PC-9 (cell line): ENCODE data around the gene CCDC85B.

Experiments
- CTCF ChIP-seq: fragments of 200-600 bp; sonication (generic); conservative IDR thresholded peaks from 2 replicates; pipeline ENCODE4 v1.6.1; 2017; ENCODE audit warnings: mixed run types, antibody characterized with exemption, mild to moderate bottlenecking, moderate library complexity
- EZH2 ChIP-seq: fragments of 200-600 bp; sonication (generic); IDR thresholded peaks from 2 replicates; pipeline ENCODE4 v1.8.0; 2017; ENCODE audit warnings: antibody characterized with exemption, low read depth

- TF ChIP-seq CTCF (0 out of 2 replicates have a peak, but pooled peaks have one; percentile 23), EZH2 (no peak)
Observed at GRCh38 chr11:65899356-65900124, 9.1 kb downstream of the CCDC85B start.
